Bladder microvascular endothelial cell (primary cell): ENCODE measurements around the gene SLC9B1. TPM values are rescaled to one million over a fixed set of nuclear protein-coding genes. Genes with fewer than 3 reads are reported as not detected.

Experiments used
- total RNA-seq: library from RNA; depleted of rRNA; stranded (reverse); fragments of >200 nt; gene quantifications from 2 replicates; pipeline ENCODE4 v1.2.3, GENCODE V29; 2014

Gene SLC9B1
- 0.19 and 0.81 TPM in 2 replicates for total RNA-seq

GRCh38 chr4:103019308-103020124, at the start of gene SLC9B1:
Gene SLC9B1, minus strand, starts transcription at chr4:103019705. Its CDS starts 27,994 bp downstream, at chr4:102991711.

GRCh38 chr4:102868781-102869568, 150.5 kb downstream of the SLC9B1 start, which contains the start of gene CISD2:
Gene CISD2, plus strand, starts transcription at chr4:102868992. Its CDS starts 93 bp downstream, at chr4:102869085.

Other genes starting within 250 kb of the SLC9B1 start
- gene UBE2D3, start 192.2 kb downstream of the SLC9B1 start, total RNA-seq: 214 and 244 TPM in 2 replicates
- 24.3 and 41.9 TPM in 2 replicates for gene CISD2, start 150.7 kb downstream of the SLC9B1 start, total RNA-seq
- 14.2 and 22.6 TPM in 2 replicates for gene SLC9B2, start 57.1 kb upstream of the SLC9B1 start, total RNA-seq
- 22.8 and 27.6 TPM in 2 replicates for gene BDH2, start 80.1 kb upstream of the SLC9B1 start, total RNA-seq
- 12.3 and 15.2 TPM in 2 replicates for gene CENPE, start 178.6 kb upstream of the SLC9B1 start, total RNA-seq